Measurements from ENCODE around the gene RGS8. TPM values are rescaled to one million over a fixed set of nuclear protein-coding genes. Genes with fewer than 3 reads are reported as not detected.

The RGS8 gene
- total and polyA plus RNA-seq, 2 of the 4 experiments (the other 2 are of a cell fraction): not detected

GRCh38 chr1:182644886-182645285 is 39.5 kb downstream of the RGS8 start:
- Histone ChIP-seq H3K56ac (ENCODE audit: extremely low read depth, insufficient read depth, low read length) (no peak overlapping the region), H2BK5ac (ENCODE audit: low read depth, low read length, poor library complexity, severe bottlenecking) (no peak overlapping the region), H3K9me3 (ENCODE audit: control insufficient read depth, insufficient read depth, low read length) (no peaks in the 10 kb centered on the region), H3K36me3 (ENCODE audit: control insufficient read depth, insufficient read depth, low read length) (no peaks in the 10 kb centered on the region), H2AK5ac (ENCODE audit: low read depth, low read length) (no peak overlapping the region), H3K18ac (ENCODE audit: low read depth, low read length) (no peak overlapping the region), H3K27ac (ENCODE audit: insufficient read depth, low read length) (no peak overlapping the region), H2BK120ac (ENCODE audit: low read depth, low read length) (no peak overlapping the region), H2AK9ac (replicated peaks; ENCODE audit: low read depth, low read length, poor library complexity) (no peak overlapping the region), H4K8ac (ENCODE audit: low read depth in 2 of 2, low read length in 2 of 2) (no peak overlapping the region), H2BK15ac (ENCODE audit: low read depth, low read length) (no peak overlapping the region), H3K4me2 (ENCODE audit: low read depth, low read length) (no peak overlapping the region), H2BK20ac (ENCODE audit: low read depth, low read length) (no peak overlapping the region), H3K79me1 (ENCODE audit: low read depth in 1 of 2, low read length in 2 of 2) (no peaks in the 10 kb centered on the region), H3K27me3 (ENCODE audit: control insufficient read depth, insufficient read depth, low read length) (peaks cover 3% of the 10 kb centered on the region), H3K4me3 (ENCODE audit: insufficient read depth, low read depth, low read length) (no peak overlapping the region), H3K23ac (ENCODE audit: low read depth, low read length) (no peak overlapping the region), H3K9ac (ENCODE audit: low read depth, low read length) (no peak overlapping the region), H4K20me1 (ENCODE audit: insufficient read depth, low read length) (no peaks in the 10 kb centered on the region), H4K91ac (ENCODE audit: insufficient read depth, low read depth, low read length) (no peak overlapping the region), H3K9me1 (ENCODE audit: insufficient read depth, low read length) (no peaks in the 10 kb centered on the region), H3K4ac (ENCODE audit: low read depth, low read length) (no peak overlapping the region), H3K4me1 (ENCODE audit: control insufficient read depth, insufficient read depth, low read length) (no peaks in the 10 kb centered on the region), H2AFZ (replicated peaks; ENCODE audit: low read length, poor library complexity) (no peak overlapping the region), H3K14ac (replicated peaks; ENCODE audit: low read depth, low read length) (no peak overlapping the region), H4K5ac (ENCODE audit: low read depth, low read length) (no peak overlapping the region)
- TF ChIP-seq RAD21 (IDR thresholded peaks at IDR 0.05; ENCODE audit: low read length) (no peak), USF2 (IDR thresholded peaks at IDR 0.05; ENCODE audit: low read depth, low read length) (no peak), MAFK (IDR thresholded peaks at IDR 0.05; ENCODE audit: low read depth, low read length) (no peak), CTCF (conservative IDR thresholded peaks at IDR 0.05; ENCODE audit: low read depth, low read length) (no peak), RCOR1 (IDR thresholded peaks at IDR 0.05; ENCODE audit: insufficient replicate concordance, low read length) (no peak), FOS (IDR thresholded peaks at IDR 0.05; ENCODE audit: low read depth, low read length) (no peak), MXI1 (IDR thresholded peaks at IDR 0.05; ENCODE audit: borderline replicate concordance, low read depth, low read length) (no peak)
- no peak for ATAC-seq (ENCODE audit: low read depth)
- POLR2A ChIA-PET (ENCODE audit: unreplicated experiment): no interaction called here
- dilution Hi-C loops (cut with HindIII; ENCODE audit: low sequenced_read_pairs, unreplicated experiment): no loop called here
- BruUV-seq (replicated peaks): no TSS peak
- CTCF ChIA-PET: interaction anchor here (0.6 kb wide), 1 partner anchor 216 kb away, joined by 4 read pairs; no protein-coding TSS in a partner anchor
- no CpG with 5 or more reads among the region's 4 CpGs for WGBS, 2 experiments (ENCODE audit: extremely low coverage in 2 of 2, insufficient read length in 1 of 2)
- DNase-seq: no peak
- in situ Hi-C loops (cut with MboI; ENCODE audit: low sequenced_read_pairs): no loop called here
- intact Hi-C loops (cut with micrococcal nuclease): no loop called here

Data from IMR-90 (cell line).